Measurements from ENCODE around the gene RAD51B. TPM values are rescaled to one million over a fixed set of nuclear protein-coding genes. Genes with fewer than 3 reads are reported as not detected.

RAD51B gene
- total RNA-seq, 2 donors from 2014 or later: 22.8 to 33.8 TPM

DNA sequence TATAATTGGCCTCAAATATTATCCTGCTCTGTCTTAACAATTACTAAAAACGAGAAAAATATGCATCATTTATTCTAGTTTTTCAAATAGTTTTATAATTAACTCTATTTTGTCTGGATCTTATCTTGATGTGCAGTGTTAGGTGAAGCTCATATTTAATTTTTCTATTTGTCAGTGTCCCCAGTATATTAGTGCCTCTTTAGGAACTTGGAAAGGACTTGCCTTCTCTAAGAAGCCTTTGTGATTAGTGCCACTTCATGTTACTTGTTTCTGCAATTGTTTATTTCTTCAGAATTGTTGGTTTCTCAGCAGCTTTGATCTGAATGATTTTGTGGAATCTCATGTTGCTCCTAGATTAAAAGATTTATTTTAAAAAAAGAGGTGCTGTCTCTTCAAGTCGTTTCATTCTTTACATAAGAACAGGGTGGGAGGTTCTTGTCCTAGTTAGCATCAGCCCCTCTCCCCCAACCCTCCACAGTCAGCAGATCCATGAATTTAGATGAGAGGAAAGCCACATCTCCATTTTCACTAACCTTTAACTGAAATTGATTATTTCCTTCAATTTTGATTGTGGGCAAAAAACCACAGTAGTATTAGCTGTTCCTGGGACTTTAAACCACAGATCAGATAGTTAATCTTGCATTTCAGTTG, 434.4 kb downstream of the RAD51B start:
- H3K27ac Mint-ChIP-seq: peak overlapping the region; percentile 83
- Histone ChIP-seq H3K9ac (ENCODE audit: extremely low read depth, low read length, poor library complexity, severe bottlenecking) (no peak overlapping the region), H3K4me3 (ENCODE audit: low read length) (no peak overlapping the region), H3K27me3 (ENCODE audit: control insufficient read depth, insufficient read depth, low read length, poor library complexity, severe bottlenecking) (no peaks in the 10 kb centered on the region), H3K4me1 (ENCODE audit: control insufficient read depth, insufficient read depth, low read length) (peaks cover 14% of the 10 kb centered on the region), H3K9me3 (ENCODE audit: control insufficient read depth, low read length) (no peaks in the 10 kb centered on the region), H3K27ac (ENCODE audit: low read depth, low read length) (no peak overlapping the region), H3K36me3 (ENCODE audit: control insufficient read depth, insufficient read depth, low read length) (no peaks in the 10 kb centered on the region)
- H3K9me3 Mint-ChIP-seq: no peaks in the 10 kb centered on the region
- TF ChIP-seq, protein P1, sequence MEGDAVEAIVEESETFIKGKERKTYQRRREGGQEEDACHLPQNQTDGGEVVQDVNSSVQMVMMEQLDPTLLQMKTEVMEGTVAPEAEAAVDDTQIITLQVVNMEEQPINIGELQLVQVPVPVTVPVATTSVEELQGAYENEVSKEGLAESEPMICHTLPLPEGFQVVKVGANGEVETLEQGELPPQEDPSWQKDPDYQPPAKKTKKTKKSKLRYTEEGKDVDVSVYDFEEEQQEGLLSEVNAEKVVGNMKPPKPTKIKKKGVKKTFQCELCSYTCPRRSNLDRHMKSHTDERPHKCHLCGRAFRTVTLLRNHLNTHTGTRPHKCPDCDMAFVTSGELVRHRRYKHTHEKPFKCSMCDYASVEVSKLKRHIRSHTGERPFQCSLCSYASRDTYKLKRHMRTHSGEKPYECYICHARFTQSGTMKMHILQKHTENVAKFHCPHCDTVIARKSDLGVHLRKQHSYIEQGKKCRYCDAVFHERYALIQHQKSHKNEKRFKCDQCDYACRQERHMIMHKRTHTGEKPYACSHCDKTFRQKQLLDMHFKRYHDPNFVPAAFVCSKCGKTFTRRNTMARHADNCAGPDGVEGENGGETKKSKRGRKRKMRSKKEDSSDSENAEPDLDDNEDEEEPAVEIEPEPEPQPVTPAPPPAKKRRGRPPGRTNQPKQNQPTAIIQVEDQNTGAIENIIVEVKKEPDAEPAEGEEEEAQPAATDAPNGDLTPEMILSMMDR (conservative IDR thresholded peaks at IDR 0.05): no peak
- H3K4me1 Mint-ChIP-seq: peaks cover 62% of the 10 kb centered on the region
- no peak for DNase-seq
- H3K4me3 Mint-ChIP-seq: no peak overlapping the region
- WGBS, 2 experiments (ENCODE audit: insufficient coverage in 1 of 2, insufficient read length in 1 of 2): 8% methylated on average over 1 of the region's 2 CpGs; no CpG with 5 or more reads in 1 of the 2 experiments
- H3K36me3 Mint-ChIP-seq (ENCODE audit: low read depth): no peaks in the 10 kb centered on the region
- no peaks in the 10 kb centered on the region for H3K27me3 Mint-ChIP-seq (ENCODE audit: insufficient read depth)

GRCh38 chr14:68254669-68255527, 435.3 kb downstream of the RAD51B start:
- H3K27ac ChIP-seq (ENCODE audit: low read depth, low read length): no peak overlapping the region
- TF ChIP-seq, protein P1 (conservative IDR thresholded peaks at IDR 0.05): no peak
- H3K9me3 Mint-ChIP-seq: no peaks in the 10 kb centered on the region

DNA sequence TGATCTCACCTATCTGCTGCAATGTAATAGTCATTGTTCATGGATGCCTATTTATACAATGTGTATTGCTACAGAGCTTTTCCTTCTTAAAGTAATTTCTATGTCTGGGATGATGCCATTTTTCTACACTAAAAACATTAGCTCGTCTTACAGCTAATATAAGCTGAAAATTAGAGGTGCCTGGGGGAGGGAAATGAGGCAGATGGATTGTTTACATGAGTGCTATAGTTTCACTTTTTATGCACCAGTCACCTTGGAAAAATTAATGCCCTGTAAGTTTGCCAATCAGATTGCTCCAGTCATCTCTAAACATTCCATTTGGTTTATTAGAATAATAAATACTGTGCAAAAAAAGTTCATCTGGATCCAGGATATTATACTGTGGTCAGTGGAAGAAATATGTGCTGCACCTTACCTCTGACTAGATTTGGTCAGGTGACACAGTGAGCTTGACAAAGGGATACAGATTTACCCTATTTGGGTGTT, 436.2 kb downstream of the RAD51B start:
- Mint-ChIP-seq H3K27ac (no peak overlapping the region), H3K4me3 (no peak overlapping the region), H3K27me3 (ENCODE audit: insufficient read depth) (no peaks in the 10 kb centered on the region), H3K36me3 (ENCODE audit: low read depth) (no peaks in the 10 kb centered on the region), H3K9me3 (no peaks in the 10 kb centered on the region), H3K4me1 (peaks cover 67% of the 10 kb centered on the region)
- Histone ChIP-seq H3K9ac (ENCODE audit: extremely low read depth, low read length, poor library complexity, severe bottlenecking) (no peak overlapping the region), H3K27ac (ENCODE audit: low read depth, low read length) (no peak overlapping the region), H3K9me3 (ENCODE audit: control insufficient read depth, low read length) (no peaks in the 10 kb centered on the region), H3K36me3 (ENCODE audit: control insufficient read depth, insufficient read depth, low read length) (no peaks in the 10 kb centered on the region), H3K4me3 (ENCODE audit: low read length) (no peak overlapping the region), H3K4me1 (ENCODE audit: control insufficient read depth, insufficient read depth, low read length) (peaks cover 23% of the 10 kb centered on the region), H3K27me3 (ENCODE audit: control insufficient read depth, insufficient read depth, low read length, poor library complexity, severe bottlenecking) (no peaks in the 10 kb centered on the region)
- no peak for DNase-seq
- WGBS, 2 experiments (ENCODE audit: insufficient coverage in 1 of 2, insufficient read length in 1 of 2): 80% methylated on average over 1 of the region's 1 CpG; no CpG with 5 or more reads in 1 of the 2 experiments
- TF ChIP-seq, protein P1 (conservative IDR thresholded peaks at IDR 0.05): no peak

More at GRCh38 chr14:68254669-68255527, 435.3 kb downstream of the RAD51B start:
- Mint-ChIP-seq H3K27me3 (ENCODE audit: insufficient read depth) (no peaks in the 10 kb centered on the region), H3K4me3 (no peak overlapping the region), H3K36me3 (ENCODE audit: low read depth) (no peaks in the 10 kb centered on the region), H3K4me1 (peaks cover 64% of the 10 kb centered on the region), H3K27ac (no peak overlapping the region)
- Histone ChIP-seq H3K27me3 (ENCODE audit: control insufficient read depth, insufficient read depth, low read length, poor library complexity, severe bottlenecking) (no peaks in the 10 kb centered on the region), H3K9me3 (ENCODE audit: control insufficient read depth, low read length) (no peaks in the 10 kb centered on the region), H3K36me3 (ENCODE audit: control insufficient read depth, insufficient read depth, low read length) (no peaks in the 10 kb centered on the region), H3K4me1 (ENCODE audit: control insufficient read depth, insufficient read depth, low read length) (peaks cover 18% of the 10 kb centered on the region), H3K4me3 (ENCODE audit: low read length) (no peak overlapping the region), H3K9ac (ENCODE audit: extremely low read depth, low read length, poor library complexity, severe bottlenecking) (no peak overlapping the region)
- no peak for DNase-seq
- 100% methylated on average over 1 of the region's 1 CpG; no CpG with 5 or more reads in 1 of the 2 experiments for WGBS, 2 experiments (ENCODE audit: insufficient coverage in 1 of 2, insufficient read length in 1 of 2)

Measured in endodermal cell (in vitro differentiated cells).